Esophagus muscularis mucosa (tissue), 4 donors: ENCODE data around the gene KLHL26. TPM values are rescaled to one million over a fixed set of nuclear protein-coding genes. Genes with fewer than 3 reads are reported as not detected.

Source experiments
- DNase-seq: peaks from one replicate; pipeline ENCODE4 v3.0.0-alpha.2; 2017; ENCODE audit errors: extremely low spot score
- H3K27ac ChIP-seq, 4 donors: fragments of 200-600 bp; sonication (generic); replicated peaks in 1 of 4; 1 replicate in 3 of 4; 2 replicates in 1 of 4; pipeline ENCODE4 v1.5.1; 2016 to 2019; ENCODE audit warnings: mild to moderate bottlenecking in 1 of 4
- H3K27me3 ChIP-seq, 4 donors: fragments of 200-600 bp; sonication (generic); one replicate each; pipeline versions ENCODE4 v1.5.1 to v1.6.0; 2016 to 2019
- H3K36me3 ChIP-seq, 4 donors: fragments of 200-600 bp; sonication (generic); one replicate each; pipeline ENCODE4 v1.5.1; 2016 to 2019
- H3K4me1 ChIP-seq, 4 donors: fragments of 200-600 bp; sonication (generic); one replicate each; pipeline ENCODE4 v1.5.1; 2016 to 2019
- H3K4me3 ChIP-seq, 4 donors: fragments of 200-600 bp; sonication (generic); 1 replicate in 2 of 4; 2 replicates in 2 of 4; pipeline ENCODE4 v1.5.1; 2016 to 2019; ENCODE audit warnings: mild to moderate bottlenecking in 4 of 4, moderate library complexity in 1 of 4
- H3K9me3 ChIP-seq, 4 donors: fragments of 200-600 bp; sonication (generic); 1 replicate in 3 of 4; 2 replicates in 1 of 4; pipeline ENCODE4 v1.5.1; 2016 to 2019
- EP300 ChIP-seq: sonication (generic); formaldehyde crosslinking; IDR thresholded peaks from one replicate; pipeline ENCODE4 v1.6.1; 2017; ENCODE audit warnings: antibody characterized with exemption
- POLR2A ChIP-seq: fragments of 450-650 bp; IDR thresholded peaks from one replicate; pipeline ENCODE4 v1.6.1; 2017; ENCODE audit warnings: antibody characterized with exemption, moderate library complexity, mild to moderate bottlenecking, low read depth
- POLR2AphosphoS5 ChIP-seq, 2 donors: sonication (generic); formaldehyde crosslinking; IDR thresholded peaks; one replicate each; pipeline ENCODE4 v1.6.1; 2017; ENCODE audit warnings: antibody characterized with exemption in 2 of 2
- WGBS: methylation state at CpG from one replicate; pipeline ENCODE4 v1.1.5; 2018; 5-methylcytosine and 5-hydroxymethylcytosine counted together
- intact Hi-C: fragments of 100-400 bp; cut with DNase I; formaldehyde crosslinking; loops from one replicate; pipeline ENCODE4 v1.15.1; 2023
- total RNA-seq, 4 donors: library from RNA; depleted of rRNA; stranded (reverse); fragments of >200 nt; gene quantifications; one replicate each; pipeline versions ENCODE4 v1.1.0 to v1.2.1, GENCODE V29; 2016
- TF ChIP-seq, protein P1 (sequence below), 3 experiments: fragments of 200-600 bp in 2 of 3; fragments of 450-650 bp in 1 of 3; sonication (generic) in 2 of 3; IDR thresholded peaks; one replicate each; pipeline ENCODE4 v1.5.1; 2017 to 2019; ENCODE audit warnings: antibody characterized with exemption in 3 of 3, mild to moderate bottlenecking in 2 of 3, moderate library complexity in 1 of 3

Gene KLHL26
- total RNA-seq, 4 donors from 2014 or later: 9.1 to 19.0 (median 13.5) TPM

DNA sequence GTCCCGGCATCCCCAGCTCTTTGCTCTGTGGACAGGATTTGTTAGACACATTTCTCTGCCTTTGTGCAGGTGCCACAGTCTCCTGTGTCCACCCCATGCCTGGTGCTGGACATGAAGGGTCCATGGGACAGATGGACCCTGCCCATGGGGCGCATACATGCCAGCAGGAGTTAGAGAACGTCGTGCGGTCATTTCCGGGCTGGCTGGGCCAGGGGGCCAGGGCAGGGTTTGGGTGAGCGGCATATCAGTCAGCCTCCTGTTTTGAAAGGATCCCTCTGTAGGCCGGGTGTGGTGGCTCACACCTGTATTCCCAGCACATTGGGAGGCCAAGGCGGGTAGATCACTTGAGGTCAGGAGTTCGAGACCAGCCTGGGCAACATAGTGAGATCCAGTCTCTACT is 11.0 kb downstream of the KLHL26 start:
- H3K36me3 ChIP-seq: no peaks in the 10 kb centered on the region
- peak overlapping the region; percentile 83 to 88 (median 85) for H3K27ac ChIP-seq
- peaks cover 0 to 4% (median 0%) of the 10 kb centered on the region in 4 donors for H3K27me3 ChIP-seq
- no peak for TF ChIP-seq POLR2AphosphoS5 (IDR thresholded peaks at IDR 0.05)
- TF ChIP-seq, protein P1, sequence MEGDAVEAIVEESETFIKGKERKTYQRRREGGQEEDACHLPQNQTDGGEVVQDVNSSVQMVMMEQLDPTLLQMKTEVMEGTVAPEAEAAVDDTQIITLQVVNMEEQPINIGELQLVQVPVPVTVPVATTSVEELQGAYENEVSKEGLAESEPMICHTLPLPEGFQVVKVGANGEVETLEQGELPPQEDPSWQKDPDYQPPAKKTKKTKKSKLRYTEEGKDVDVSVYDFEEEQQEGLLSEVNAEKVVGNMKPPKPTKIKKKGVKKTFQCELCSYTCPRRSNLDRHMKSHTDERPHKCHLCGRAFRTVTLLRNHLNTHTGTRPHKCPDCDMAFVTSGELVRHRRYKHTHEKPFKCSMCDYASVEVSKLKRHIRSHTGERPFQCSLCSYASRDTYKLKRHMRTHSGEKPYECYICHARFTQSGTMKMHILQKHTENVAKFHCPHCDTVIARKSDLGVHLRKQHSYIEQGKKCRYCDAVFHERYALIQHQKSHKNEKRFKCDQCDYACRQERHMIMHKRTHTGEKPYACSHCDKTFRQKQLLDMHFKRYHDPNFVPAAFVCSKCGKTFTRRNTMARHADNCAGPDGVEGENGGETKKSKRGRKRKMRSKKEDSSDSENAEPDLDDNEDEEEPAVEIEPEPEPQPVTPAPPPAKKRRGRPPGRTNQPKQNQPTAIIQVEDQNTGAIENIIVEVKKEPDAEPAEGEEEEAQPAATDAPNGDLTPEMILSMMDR (IDR thresholded peaks at IDR 0.05): no peak
- TF ChIP-seq EP300: no peak
- TF ChIP-seq POLR2A: no peak
- peaks cover 53 to 90% (median 86%) of the 10 kb centered on the region in 4 donors for H3K4me1 ChIP-seq
- whole genome bisulfite sequencing: 89% methylated on average over 8 of the region's 10 CpGs
- no peak for DNase-seq
- no peaks in the 10 kb centered on the region for H3K9me3 ChIP-seq
- intact Hi-C loops: no loop called here
- no peak overlapping the region for H3K4me3 ChIP-seq

DNA sequence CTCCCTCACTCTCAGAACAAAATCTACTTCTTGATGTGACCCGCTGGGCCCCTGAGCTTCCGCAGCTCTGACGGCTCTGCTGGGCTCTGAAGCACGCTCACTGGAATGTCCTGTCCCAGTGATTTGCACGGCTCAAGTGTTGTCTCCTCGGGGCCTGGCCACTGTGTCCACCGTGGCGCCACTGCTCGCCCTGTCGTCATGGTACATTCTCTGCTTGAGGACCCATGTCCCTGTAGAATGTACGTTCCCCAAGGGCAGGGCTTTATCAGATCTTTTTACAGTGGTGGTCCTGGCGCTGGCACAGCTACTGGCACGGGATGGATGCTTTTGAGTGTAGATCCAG is 12.1 kb downstream of the KLHL26 start:
- intact Hi-C loops: no loop called here
- Histone ChIP-seq H3K36me3 (no peaks in the 10 kb centered on the region), H3K4me1 (peaks cover 53 to 92% (median 86%) of the 10 kb centered on the region in 4 donors), H3K27ac (peak overlapping the region; percentile 83 to 88 (median 85)), H3K9me3 (no peaks in the 10 kb centered on the region), H3K4me3 (peak overlapping the region; percentile 21 to 50 (median 38)), H3K27me3 (peaks cover 0 to 4% (median 0%) of the 10 kb centered on the region in 4 donors)
- 38% methylated on average over 13 of the region's 13 CpGs for WGBS
- DNase-seq: no peak
- peak; percentile 35 for TF ChIP-seq EP300
- TF ChIP-seq, protein P1 (IDR thresholded peaks at IDR 0.05): no peak
- TF ChIP-seq POLR2A: no peak
- TF ChIP-seq POLR2AphosphoS5 (IDR thresholded peaks at IDR 0.05): peak; percentile 21 to 33

DNA sequence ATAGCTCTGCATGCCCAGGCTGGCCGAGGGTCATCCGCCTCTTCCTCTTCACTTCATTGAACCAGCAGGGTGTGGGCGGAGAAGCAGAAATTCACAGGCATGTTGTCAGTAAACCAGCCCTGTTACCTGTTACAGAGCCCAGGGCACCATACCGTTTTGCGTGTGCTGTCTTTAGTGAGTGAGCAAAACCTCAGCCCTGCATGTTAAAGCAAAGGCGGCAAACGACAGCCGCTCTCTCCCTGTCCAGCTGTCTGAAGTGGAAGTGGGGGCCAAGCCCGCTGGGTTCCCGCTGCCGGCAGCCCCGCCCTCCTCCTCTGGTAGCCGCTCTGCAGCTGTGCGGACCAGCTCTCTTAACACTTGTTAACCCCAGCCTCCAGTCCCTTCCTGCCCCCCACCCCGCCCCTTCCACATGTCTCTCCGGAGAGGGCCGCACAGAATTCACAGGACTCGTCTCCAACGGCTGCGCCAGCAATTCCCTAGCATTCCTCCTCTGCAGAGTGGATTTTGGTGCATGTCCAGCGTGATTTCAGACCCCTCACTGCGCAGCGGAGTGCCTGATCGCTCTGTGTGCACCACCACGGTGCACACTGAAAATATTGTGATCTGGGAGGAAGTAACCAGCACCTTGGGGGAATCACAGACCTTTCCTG is 12.7 kb downstream of the KLHL26 start:
- WGBS: 6% methylated on average over 16 of the region's 25 CpGs
- Histone ChIP-seq H3K4me3 (peak overlapping the region; percentile 21 to 50 (median 38)), H3K27me3 (peaks cover 0 to 4% (median 0%) of the 10 kb centered on the region in 4 donors), H3K36me3 (no peaks in the 10 kb centered on the region), H3K27ac (peak overlapping the region; percentile 83 to 88 (median 85)), H3K9me3 (no peaks in the 10 kb centered on the region), H3K4me1 (peaks cover 51 to 86% (median 82%) of the 10 kb centered on the region in 4 donors)
- TF ChIP-seq POLR2A (no peak), POLR2AphosphoS5 (IDR thresholded peaks at IDR 0.05) (peak in 1 of 2 donors; percentile 21), EP300 (no peak)
- TF ChIP-seq, protein P1 (IDR thresholded peaks at IDR 0.05): no peak
- intact Hi-C loops: no loop called here
- DNase-seq: no peak

DNA sequence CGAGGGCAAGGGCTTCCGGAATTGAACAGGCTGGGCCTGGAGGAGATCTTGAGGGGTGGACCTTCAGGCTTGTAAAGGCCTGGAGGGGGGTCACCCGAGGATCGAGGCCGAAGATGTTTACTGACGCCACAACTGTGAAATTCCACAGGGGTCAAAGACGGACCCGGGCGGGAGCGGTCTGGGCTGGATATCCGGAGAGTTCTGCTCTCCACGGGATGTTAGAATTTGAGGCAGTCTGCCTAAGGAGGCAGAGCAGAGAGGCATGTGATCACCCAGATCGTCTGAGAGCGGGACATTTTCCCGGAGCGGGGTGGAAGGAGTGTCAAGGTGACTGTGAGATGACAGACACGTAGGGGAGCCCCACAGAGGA is 13.2 kb downstream of the KLHL26 start:
- Histone ChIP-seq H3K4me3 (peak overlapping the region; percentile 21 to 50 (median 38)), H3K36me3 (no peaks in the 10 kb centered on the region), H3K9me3 (no peaks in the 10 kb centered on the region), H3K27me3 (peaks cover 0 to 4% (median 0%) of the 10 kb centered on the region in 4 donors), H3K4me1 (peaks cover 48 to 83% (median 77%) of the 10 kb centered on the region in 4 donors), H3K27ac (peak overlapping the region; percentile 83 to 88 (median 85))
- DNase-seq: no peak
- intact Hi-C loops: no loop called here
- 11% methylated on average over 17 of the region's 17 CpGs for WGBS
- TF ChIP-seq EP300: no peak
- peak in 1 of 2 donors; percentile 48 for TF ChIP-seq POLR2AphosphoS5 (IDR thresholded peaks at IDR 0.05)

DNA sequence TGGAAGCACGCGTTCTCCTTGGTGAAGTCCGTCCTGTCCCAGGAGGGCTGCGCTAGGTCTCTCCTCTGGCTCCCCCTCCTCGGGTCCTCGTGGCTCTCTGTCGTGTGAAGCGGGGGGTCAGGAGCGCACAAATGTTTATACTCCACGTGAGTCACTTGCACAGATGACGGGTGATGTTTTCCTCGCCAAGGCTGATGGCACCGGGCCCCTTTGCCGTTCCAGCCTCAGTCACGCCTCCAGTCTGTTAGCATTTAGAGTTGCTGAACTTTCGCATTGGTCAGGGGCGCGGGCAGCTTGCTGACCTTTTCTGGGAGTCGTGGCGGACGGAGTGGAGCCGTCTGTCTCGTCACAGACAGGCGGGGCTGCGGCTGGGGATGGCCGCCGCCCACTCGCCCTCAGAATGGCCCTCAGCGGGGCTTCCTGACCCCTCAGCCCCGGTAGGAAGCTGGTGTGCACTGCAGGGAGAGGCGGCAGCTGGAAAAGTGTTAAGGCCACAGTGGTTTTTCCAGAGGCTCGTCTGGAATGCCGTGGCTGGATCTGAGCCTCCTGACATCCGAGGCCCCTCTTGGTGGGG is 13.7 kb downstream of the KLHL26 start:
- peak overlapping the region; percentile 83 to 88 (median 85) for H3K27ac ChIP-seq
- no peaks in the 10 kb centered on the region for H3K9me3 ChIP-seq
- H3K4me3 ChIP-seq: peak overlapping the region; percentile 21 to 50 (median 38)
- peaks cover 43 to 83% (median 74%) of the 10 kb centered on the region in 4 donors for H3K4me1 ChIP-seq
- intact Hi-C loops: no loop called here
- peak; percentile 96 for DNase-seq
- peaks cover 0 to 4% (median 0%) of the 10 kb centered on the region in 4 donors for H3K27me3 ChIP-seq
- WGBS: 36% methylated on average over 30 of the region's 34 CpGs
- no peaks in the 10 kb centered on the region for H3K36me3 ChIP-seq
- TF ChIP-seq POLR2AphosphoS5 (IDR thresholded peaks at IDR 0.05): peak; percentile 73 to 78
- TF ChIP-seq, protein P1 (IDR thresholded peaks at IDR 0.05): no peak
- TF ChIP-seq POLR2A: no peak
